Ureter (tissue), 1 donor: Measurements from ENCODE around the gene NEK11. TPM values are rescaled to one million over a fixed set of nuclear protein-coding genes. Genes with fewer than 3 reads are reported as not detected.
"Not testable (repeated sequence)": the region's sequence is repeated elsewhere in the genome, so short reads cannot be mapped to it uniquely, and the experiment has no call there.

Experiments
- DNase-seq: peaks from one replicate; pipeline ENCODE4 v3.0.0-alpha.2; 2020; ENCODE audit warnings: low spot score
- total RNA-seq: library from RNA; stranded (reverse); gene quantifications from one replicate; pipeline ENCODE4 v1.2.4, GENCODE V29; 2023
- donor health status: DM: yes; HTN: yes; CAD: no.

The NEK11 gene
- total RNA-seq, 1 donor from 2014 or later, result 10.2 TPM

GRCh38 chr3:131042271-131042985 is 15.8 kb downstream of the NEK11 start:
- not testable (repeated sequence) for DNase-seq

- no peak for DNase-seq
These were observed 20.9 kb downstream of the NEK11 start for GRCh38 chr3:131047582-131047981.

GRCh38 chr3:131048030-131048429 is 21.4 kb downstream of the NEK11 start:
- DNase-seq, result no peak

GRCh38 chr3:131050001-131050400 is 23.3 kb downstream of the NEK11 start:
- DNase-seq, result no peak

- DNase-seq, result no peak
These were observed 26.6 kb downstream of the NEK11 start for GRCh38 chr3:131053043-131053859.

- no peak for DNase-seq
These were observed 41.3 kb downstream of the NEK11 start for GRCh38 chr3:131067983-131068382.

GRCh38 chr3:131072099-131072559 is 45.5 kb downstream of the NEK11 start:
- DNase-seq, result no peak

- DNase-seq, result no peak
These were observed 46.2 kb downstream of the NEK11 start for GRCh38 chr3:131072845-131073244.

GRCh38 chr3:131075632-131076328 is 49.1 kb downstream of the NEK11 start:
- no peak for DNase-seq

- no peak for DNase-seq
These were observed 51.2 kb downstream of the NEK11 start for GRCh38 chr3:131077904-131078303.

GRCh38 chr3:131079086-131079485 is 52.4 kb downstream of the NEK11 start:
- DNase-seq, result no peak

- DNase-seq, result no peak
These were observed 54.5 kb downstream of the NEK11 start for GRCh38 chr3:131081224-131081623.

- no peak for DNase-seq
These were observed 55.6 kb downstream of the NEK11 start for GRCh38 chr3:131082246-131082645.

- DNase-seq, result no peak
These were observed 56.5 kb downstream of the NEK11 start for GRCh38 chr3:131082871-131083863.

GRCh38 chr3:131091768-131092167 is 65.1 kb downstream of the NEK11 start:
- no peak for DNase-seq

- DNase-seq, result no peak
These were observed 81.2 kb downstream of the NEK11 start for GRCh38 chr3:131107637-131108433.

- DNase-seq, result no peak
These were observed 82.5 kb downstream of the NEK11 start for GRCh38 chr3:131109156-131109555.

GRCh38 chr3:131110087-131110486 is 83.4 kb downstream of the NEK11 start:
- DNase-seq, result no peak

- no peak for DNase-seq
These were observed 87.6 kb downstream of the NEK11 start for GRCh38 chr3:131114256-131114655.

- no peak for DNase-seq
These were observed 99.0 kb downstream of the NEK11 start for GRCh38 chr3:131125684-131126083.
